Hematopoietic multipotent progenitor cell treated with erythropoietin and hydrocortisone succinate and interleukin-3 and kit ligand, for 4 days (in vitro differentiated cells): Measurements from ENCODE around the gene DNAJC30.

Source experiments
- DNase-seq: peaks from one replicate; pipeline ENCODE4 v3.0.0-alpha.2; 2015

DNAJC30 gene

DNA sequence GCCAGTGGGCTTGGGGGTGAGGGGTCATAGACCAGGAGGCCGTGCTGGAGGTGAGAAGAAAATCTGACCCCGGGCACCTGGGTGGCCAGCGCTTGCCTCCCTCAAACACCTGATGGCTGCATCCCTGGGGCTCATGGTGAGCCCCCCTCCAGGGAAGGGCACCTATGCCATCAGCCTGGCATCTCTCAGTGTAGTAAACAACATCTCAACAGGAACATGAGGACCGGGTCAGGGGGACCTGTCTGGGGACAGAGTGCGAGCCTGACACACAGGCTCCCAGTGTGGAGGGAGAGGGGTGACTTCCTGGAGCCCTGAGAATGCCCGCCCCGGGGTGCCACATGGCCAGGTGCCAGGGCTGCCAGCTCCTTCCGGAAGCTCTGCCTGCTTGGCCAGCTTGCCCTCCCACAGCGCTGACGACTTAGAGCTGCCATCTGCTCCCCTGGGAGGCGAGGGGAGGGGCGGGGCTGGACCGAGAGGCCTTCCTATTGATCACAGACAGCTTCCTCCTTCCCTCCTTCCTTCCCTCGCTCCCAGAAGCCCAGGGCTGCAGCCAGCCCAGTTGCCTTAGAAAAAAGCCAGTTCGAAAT is 23.9 kb upstream of the DNAJC30 start:
- DNase-seq, result peak; percentile 47

DNA sequence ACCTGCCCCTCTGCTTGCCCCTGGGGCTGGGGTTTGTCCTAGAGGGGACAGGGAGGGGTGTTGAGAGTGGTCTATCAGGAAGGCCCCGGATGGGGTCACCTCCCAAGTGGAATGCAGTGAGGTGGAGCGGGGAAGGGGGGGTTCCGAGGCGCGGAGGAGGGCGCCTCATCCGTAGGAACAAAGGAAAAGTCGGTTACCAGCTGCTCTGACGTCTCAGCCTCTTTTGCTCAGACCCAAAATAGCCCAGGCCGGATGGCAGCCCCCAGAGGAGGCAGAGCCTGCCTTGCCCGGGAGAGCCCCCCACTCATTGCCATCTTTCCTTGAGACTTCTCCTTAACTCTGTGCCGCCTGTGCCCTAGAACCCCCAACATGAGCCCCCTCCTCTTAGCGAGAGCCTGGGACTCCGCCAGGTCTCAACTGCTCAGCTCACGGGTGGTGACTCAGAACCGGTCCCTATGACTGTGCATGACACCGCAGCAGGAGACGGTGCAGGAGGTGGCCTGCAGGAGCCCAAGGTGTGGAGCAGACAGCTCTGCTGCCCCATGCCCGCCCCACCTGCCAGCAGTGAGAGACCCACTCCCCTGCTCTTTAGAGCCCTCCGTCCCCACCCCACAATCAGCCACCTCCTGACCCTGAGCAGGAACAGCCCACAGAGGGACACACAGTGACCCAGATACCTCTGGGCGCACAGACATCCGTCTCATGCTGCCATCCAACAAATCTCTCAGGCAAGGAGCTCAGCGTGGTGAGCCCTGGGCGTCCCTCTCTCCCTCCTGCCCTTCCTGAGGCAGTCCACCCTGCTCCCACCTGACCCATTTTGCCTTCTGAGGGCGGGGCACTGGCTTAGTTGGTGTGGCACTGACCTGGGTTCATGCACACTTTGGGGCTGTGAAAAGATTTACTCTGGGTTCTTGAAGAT is 23.1 kb upstream of the DNAJC30 start:
- no peak for DNase-seq

GRCh38 chr7:73705551-73705920 is 22.3 kb upstream of the DNAJC30 start:
- DNase-seq, result no peak

DNA sequence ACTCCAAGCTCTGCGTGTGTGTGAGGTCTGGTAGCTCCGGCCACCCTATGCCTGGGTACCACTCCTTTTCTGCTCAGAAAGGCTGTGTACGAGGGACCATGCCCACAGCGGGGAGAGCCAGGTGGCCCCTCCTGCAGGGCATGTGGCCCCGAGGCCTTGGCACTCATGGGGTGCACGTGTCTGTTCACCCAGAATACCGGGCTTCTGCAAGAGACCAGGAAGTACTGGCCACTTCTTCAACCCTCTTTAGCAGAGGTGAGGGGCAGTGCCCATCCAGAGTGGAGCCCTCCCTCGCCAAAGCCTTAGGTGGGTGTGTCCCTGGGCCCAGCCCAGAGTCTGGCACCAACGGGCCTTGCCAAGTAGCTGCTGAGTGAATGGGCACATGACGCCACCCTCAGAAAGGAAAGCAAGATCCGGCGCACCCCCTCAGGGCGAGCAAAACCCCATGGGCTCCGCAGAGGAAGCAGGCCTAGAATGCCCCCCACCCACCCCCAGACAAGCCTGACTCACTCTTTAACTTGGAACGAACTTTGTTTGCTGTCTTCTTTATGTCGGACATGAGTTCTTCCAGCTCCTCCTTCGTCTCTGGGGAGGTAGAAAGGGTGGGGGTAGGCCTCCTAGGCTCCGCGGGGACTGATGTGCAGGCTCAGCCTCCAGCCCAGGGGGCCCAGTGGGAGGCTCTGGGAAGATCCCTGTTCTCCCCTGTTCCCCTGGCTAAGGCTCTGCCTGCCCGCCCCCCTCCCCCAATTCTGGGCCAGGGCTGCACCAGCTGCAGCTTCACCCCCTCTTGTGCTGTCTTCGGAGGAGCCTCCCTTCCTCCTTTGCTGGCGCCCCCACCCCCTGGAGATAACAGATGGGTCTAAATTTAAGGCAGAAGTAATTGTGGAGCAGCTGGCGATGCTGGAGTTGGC is 21.6 kb upstream of the DNAJC30 start:
- DNase-seq, result no peak

GRCh38 chr7:73703757-73704639 is 20.7 kb upstream of the DNAJC30 start:
- peak; percentile 87 for DNase-seq

- no peak for DNase-seq
Measured at GRCh38 chr7:73703225-73703624, 20.0 kb upstream of the DNAJC30 start.

DNA sequence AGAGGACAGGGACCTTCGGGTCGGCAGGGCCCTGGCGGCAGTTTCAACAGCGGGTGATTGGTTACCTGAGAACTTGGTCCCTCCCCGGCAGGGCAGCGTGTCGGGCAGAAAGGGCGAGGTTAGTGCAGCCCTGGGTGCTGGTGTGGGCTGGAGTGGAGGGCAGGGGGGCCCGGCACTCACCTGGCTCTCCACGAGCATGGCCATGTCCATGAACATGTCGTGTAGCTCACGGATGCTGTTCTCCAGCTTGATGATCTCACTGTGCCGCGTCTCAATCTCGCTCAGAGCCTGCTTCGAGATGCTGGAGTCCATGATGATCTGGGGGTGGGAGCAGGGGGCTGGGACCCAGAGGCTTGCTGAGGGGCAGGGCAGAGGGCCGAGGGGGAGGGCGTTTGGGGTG is 19.4 kb upstream of the DNAJC30 start:
- DNase-seq, result no peak

- no peak for DNase-seq
Measured at GRCh38 chr7:73702226-73702625, 19.0 kb upstream of the DNAJC30 start.

DNA sequence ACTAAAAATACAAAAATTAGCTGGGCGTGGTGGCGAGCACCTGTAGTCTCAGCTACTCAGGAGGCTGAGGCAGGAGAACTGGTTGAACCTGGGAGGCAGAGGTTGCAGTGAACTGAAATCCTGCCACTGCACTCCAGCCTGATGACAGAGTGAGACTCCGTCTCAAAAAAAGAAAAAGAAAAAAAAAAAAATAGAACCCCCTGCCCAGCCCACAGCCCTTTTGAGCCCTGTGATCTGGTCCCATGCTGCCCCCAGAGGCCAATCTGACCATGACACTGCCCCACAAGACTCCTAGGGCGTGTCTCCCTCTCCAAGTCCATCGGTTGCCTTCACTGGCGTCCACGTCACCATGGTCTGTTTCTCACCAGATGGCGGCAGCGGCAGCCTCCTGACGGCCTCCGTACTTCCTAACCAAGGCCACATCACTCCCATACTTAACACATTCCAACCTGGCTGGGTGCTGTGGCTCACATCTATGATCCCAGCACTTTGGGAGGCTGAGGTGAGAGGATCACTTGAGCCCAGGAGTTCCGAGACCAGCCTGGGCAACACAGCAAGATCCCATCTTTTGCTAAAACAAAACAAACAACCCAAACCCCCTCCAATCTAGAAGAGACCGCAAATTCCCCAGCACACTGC is 18.2 kb upstream of the DNAJC30 start:
- DNase-seq, result peak; percentile 71

DNA sequence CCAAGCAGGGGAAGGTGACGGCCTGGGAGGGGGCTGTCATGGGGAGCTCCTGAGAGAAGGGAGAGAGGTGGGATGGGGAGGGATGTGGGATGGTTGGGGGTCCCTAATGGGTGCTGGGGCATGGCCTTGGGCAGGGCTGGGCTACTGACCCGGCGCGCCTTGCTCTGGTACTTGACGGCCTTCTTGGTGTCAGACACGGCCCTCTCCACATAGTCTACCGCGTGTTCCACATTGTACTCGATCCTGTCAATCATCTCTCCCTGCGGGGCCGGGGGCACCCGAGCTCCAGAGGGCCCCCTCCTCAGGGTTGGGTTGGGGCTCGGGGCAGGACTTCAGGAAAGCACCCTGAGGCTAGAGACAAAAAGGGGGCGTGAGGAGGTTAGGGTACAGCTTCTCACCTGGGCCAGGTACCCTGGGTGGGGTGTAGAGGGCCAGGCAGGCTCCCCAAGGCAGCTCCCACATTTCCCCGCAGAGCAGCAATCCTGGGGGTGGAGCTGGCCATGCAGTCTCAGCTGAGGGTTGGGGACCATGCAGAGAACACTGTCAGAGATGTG is 17.4 kb upstream of the DNAJC30 start:
- DNase-seq, result no peak

- no peak for DNase-seq
Measured at GRCh38 chr7:73700069-73700423, 16.8 kb upstream of the DNAJC30 start.

- DNase-seq, result no peak
Measured at GRCh38 chr7:73699370-73700068, 16.3 kb upstream of the DNAJC30 start.

DNA sequence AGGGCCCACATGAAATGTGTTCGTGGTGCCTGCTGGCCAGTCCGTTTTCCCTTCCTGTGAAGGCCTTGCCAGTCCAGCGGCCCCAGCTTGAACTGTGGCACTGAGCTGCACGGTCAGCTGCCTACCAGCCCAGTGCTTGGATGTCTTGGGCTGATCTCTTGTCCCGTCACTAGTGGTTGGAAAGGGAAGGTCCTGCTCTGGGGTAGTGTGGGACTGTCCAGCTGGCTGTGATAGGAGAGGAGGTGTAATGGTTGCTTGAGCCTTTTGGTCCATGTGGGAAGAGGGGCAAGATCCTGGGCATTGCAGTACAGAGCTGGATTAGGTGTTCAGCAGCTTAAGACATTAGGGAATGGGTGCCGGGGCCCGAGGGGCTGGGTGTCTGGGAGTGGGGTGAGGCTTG is 15.2 kb upstream of the DNAJC30 start:
- no peak for DNase-seq

GRCh38 chr7:73696372-73696771 is 13.1 kb upstream of the DNAJC30 start:
- no peak for DNase-seq

DNA sequence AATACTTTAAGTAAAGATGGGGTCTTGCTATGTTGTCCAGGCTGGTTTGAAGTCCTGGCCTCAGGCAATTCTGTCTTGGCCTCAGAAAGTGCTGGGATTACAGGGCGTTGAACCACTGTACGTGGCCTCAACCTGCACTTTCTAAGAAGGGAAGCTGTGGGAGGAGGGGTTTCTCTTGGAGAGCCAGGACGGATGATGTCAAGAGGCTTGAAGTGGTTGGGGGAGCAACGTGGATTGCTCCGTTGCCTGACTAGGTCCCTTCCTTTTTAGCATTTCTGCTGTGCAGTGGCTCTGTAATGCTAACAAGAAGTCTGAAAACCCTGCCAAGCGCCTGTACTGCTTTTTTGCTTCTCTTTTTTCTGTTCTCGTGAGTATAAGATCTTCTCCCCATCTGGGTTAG is 7.4 kb upstream of the DNAJC30 start:
- no peak for DNase-seq

DNA sequence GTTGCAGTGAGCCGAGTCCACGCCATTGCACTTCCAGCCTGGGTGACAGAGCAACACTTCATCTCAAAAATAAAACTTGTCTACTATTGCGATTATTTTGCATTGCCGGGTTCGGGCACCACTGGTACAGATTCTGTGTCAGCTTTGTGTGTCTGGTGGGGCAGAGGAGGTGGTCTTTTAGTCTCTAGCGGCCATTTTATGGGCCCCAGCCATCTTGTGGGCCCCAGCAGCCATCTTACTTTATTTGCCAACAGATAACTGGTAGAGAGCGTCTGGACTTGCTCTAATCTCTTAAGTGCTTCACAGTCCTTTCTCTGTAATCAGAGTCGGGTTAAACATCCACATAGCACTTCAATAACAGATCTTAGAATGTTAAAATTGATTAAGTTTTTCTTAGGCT is 5.0 kb upstream of the DNAJC30 start:
- DNase-seq, result no peak

DNA sequence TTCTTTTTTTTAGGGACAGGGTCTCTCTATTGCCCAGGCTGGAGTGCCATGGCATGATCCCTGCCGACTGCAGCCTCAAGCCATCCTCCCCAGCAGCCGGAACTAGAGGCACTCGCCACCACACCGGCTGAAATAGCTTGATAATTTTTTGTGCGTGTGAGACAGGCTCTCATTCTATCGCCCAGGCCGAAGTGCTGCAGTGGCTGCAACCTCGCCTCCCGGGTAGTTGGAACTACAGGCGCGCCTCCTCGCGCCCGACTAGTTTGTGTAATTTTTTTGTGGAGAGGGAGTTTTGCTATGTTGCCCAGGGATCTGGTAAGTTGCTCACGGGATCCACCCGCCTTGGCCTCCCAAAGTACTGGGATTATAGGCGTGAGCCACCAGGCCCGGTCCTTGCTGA is 2.1 kb upstream of the DNAJC30 start:
- DNase-seq, result no peak

- peak; percentile 42 for DNase-seq
Measured at GRCh38 chr7:73683788-73684693, 788 bp upstream of the DNAJC30 start.

GRCh38 chr7:73682745-73683055 is 553 bp downstream of the DNAJC30 start:
- DNase-seq, result no peak

DNA sequence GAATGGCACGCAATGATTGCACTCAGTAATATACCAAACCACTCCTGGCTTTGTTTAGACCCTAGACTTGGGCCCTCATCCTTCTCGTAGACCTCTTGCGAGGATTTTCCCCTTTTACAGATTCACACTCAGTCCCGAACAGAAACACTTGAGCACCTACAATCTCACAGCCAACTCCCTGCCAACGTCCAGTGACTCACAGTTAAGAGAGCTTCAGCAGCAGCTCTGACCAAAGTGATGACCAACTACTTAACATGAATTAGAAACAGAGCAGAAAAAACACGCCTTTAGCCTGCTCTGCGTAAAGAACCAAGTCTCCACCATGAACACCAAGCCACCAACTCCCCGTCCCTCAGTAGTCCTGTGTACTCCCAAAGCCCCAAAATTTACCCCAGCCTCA is 2.2 kb downstream of the DNAJC30 start:
- no peak for DNase-seq
